HG03064 (cell line): Measurements from ENCODE around the gene GPR137.

Experiments used
- ATAC-seq: cut with Tn5 transposase; IDR thresholded peaks from one replicate; pipeline ENCODE4 v1.9.1; 2021; ENCODE audit warnings: low read depth; ENCODE audit not compliant: unreplicated experiment

Gene GPR137

GRCh38 chr11:64284962-64285884, at the start of gene GPR137:
TSS of gene GPR137 (plus strand) at chr11:64285848. CDS start at chr11:64286525, 677 bp downstream.
- peak; percentile 58 for ATAC-seq

GRCh38 chr11:64237484-64237951, 48.1 kb upstream of the GPR137 start:
- ATAC-seq, result no peak

- no peak for ATAC-seq
These were observed 47.6 kb upstream of the GPR137 start for GRCh38 chr11:64238076-64238475.

- ATAC-seq, result no peak
These were observed 46.6 kb upstream of the GPR137 start for GRCh38 chr11:64238999-64239398.

- ATAC-seq, result no peak
These were observed 45.8 kb upstream of the GPR137 start for GRCh38 chr11:64239662-64240434.

- peak; percentile 49 for ATAC-seq
These were observed 45.0 kb upstream of the GPR137 start, which contains the start of gene FKBP2 for GRCh38 chr11:64240435-64241240. TSS of gene FKBP2 (plus strand) at chr11:64241095. CDS start at chr11:64242388, 1,293 bp downstream.

GRCh38 chr11:64241241-64241490, 44.5 kb upstream of the GPR137 start:
- no peak for ATAC-seq

- peak; percentile 52 for ATAC-seq
These were observed 43.9 kb upstream of the GPR137 start for GRCh38 chr11:64241491-64242374.

- ATAC-seq, result no peak
These were observed 42.3 kb upstream of the GPR137 start for GRCh38 chr11:64243236-64243854.

- ATAC-seq, result no peak
These were observed 41.5 kb upstream of the GPR137 start for GRCh38 chr11:64244107-64244506.

GRCh38 chr11:64244966-64245365, 40.7 kb upstream of the GPR137 start:
- no peak for ATAC-seq

- no peak for ATAC-seq
These were observed 40.2 kb upstream of the GPR137 start for GRCh38 chr11:64245401-64245796.

GRCh38 chr11:64245797-64246620, 39.6 kb upstream of the GPR137 start:
- no peak for ATAC-seq

GRCh38 chr11:64246621-64246870, 39.1 kb upstream of the GPR137 start:
- peak; percentile 15 for ATAC-seq

- ATAC-seq, result peak; percentile 36
These were observed 38.5 kb upstream of the GPR137 start, which contains the start of gene PPP1R14B for GRCh38 chr11:64246871-64247728. TSS of gene PPP1R14B (minus strand) at chr11:64246943. CDS start at chr11:64246673, 270 bp downstream.

- ATAC-seq, result no peak
These were observed 37.7 kb upstream of the GPR137 start for GRCh38 chr11:64247729-64248531.

GRCh38 chr11:64248578-64248977, 37.1 kb upstream of the GPR137 start:
- no peak for ATAC-seq
